GM12878 (cell line): ENCODE results near the gene GRAMD1A.

Experiments
- FOS ChIP-seq: IDR thresholded peaks from 3 replicates; pipeline ENCODE4 v1.6.1; 2011; ENCODE audit warnings: borderline replicate concordance; ENCODE audit not compliant: insufficient read length; ENCODE audit errors: extremely low read depth
- SIN3A ChIP-seq: IDR thresholded peaks from 2 replicates; pipeline ENCODE4 v1.6.1; 2012; ENCODE audit warnings: low read depth, low read length, improper control_type of control experiment
- SMC3 ChIP-seq: IDR thresholded peaks from 2 replicates; pipeline ENCODE4 v1.6.1; 2011; ENCODE audit warnings: low read length, improper control_type of control experiment, borderline replicate concordance
- TF ChIP-seq, protein P1 (sequence below), 3 experiments: IDR thresholded peaks in 2 of 3; conservative IDR thresholded peaks in 1 of 3; 2 replicates each; pipeline ENCODE4 v1.5.1; 2011; ENCODE audit warnings: low read depth in 3 of 3, low read length in 3 of 3, mild to moderate bottlenecking in 3 of 3, control low read depth in 2 of 3, moderate library complexity in 2 of 3, inconsistent platforms in 1 of 3, mixed read lengths in 1 of 3; ENCODE audit not compliant: control insufficient read depth in 2 of 3, insufficient read depth in 1 of 3; ENCODE audit errors: extremely low read depth in 1 of 3

DNA sequence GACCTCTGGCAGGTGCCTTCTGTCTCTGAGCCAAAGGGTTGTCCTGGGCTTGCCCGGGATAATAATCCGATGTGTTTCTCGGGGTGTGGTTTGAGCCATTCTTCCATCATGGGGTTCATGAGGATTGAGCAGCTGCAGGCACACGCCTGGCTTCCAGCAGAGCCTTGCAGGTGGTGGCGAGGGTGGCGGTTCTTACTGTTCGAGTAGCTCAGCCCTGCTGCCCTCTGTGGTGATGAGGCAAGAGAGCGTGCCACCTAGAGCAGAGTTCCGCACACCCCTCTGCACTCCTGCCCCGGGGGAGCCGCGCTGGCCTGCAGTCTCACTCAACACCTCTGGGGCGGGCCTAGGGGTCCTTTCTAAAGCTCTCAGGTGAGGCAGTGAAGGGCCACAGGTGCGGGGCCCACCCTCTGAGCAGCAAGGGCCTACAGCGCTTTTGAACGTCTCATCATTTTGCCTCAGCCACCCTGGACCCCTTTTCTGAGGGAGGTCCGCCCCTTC lies 33.9 kb downstream of the GRAMD1A start:
- TF ChIP-seq SMC3 (no peak), FOS (no peak), SIN3A (no peak)
- TF ChIP-seq, protein P1, sequence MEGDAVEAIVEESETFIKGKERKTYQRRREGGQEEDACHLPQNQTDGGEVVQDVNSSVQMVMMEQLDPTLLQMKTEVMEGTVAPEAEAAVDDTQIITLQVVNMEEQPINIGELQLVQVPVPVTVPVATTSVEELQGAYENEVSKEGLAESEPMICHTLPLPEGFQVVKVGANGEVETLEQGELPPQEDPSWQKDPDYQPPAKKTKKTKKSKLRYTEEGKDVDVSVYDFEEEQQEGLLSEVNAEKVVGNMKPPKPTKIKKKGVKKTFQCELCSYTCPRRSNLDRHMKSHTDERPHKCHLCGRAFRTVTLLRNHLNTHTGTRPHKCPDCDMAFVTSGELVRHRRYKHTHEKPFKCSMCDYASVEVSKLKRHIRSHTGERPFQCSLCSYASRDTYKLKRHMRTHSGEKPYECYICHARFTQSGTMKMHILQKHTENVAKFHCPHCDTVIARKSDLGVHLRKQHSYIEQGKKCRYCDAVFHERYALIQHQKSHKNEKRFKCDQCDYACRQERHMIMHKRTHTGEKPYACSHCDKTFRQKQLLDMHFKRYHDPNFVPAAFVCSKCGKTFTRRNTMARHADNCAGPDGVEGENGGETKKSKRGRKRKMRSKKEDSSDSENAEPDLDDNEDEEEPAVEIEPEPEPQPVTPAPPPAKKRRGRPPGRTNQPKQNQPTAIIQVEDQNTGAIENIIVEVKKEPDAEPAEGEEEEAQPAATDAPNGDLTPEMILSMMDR (IDR thresholded peaks at IDR 0.05 in 2 of 3, conservative IDR thresholded peaks at IDR 0.05 in 1 of 3; ENCODE audit: control insufficient read depth in 2 of 3, extremely low read depth in 1 of 3, insufficient read depth in 1 of 3, low read depth in 3 of 3, low read length in 3 of 3) = no peak
